ENCODE data around the gene AGPAT1.

AGPAT1 gene

DNA sequence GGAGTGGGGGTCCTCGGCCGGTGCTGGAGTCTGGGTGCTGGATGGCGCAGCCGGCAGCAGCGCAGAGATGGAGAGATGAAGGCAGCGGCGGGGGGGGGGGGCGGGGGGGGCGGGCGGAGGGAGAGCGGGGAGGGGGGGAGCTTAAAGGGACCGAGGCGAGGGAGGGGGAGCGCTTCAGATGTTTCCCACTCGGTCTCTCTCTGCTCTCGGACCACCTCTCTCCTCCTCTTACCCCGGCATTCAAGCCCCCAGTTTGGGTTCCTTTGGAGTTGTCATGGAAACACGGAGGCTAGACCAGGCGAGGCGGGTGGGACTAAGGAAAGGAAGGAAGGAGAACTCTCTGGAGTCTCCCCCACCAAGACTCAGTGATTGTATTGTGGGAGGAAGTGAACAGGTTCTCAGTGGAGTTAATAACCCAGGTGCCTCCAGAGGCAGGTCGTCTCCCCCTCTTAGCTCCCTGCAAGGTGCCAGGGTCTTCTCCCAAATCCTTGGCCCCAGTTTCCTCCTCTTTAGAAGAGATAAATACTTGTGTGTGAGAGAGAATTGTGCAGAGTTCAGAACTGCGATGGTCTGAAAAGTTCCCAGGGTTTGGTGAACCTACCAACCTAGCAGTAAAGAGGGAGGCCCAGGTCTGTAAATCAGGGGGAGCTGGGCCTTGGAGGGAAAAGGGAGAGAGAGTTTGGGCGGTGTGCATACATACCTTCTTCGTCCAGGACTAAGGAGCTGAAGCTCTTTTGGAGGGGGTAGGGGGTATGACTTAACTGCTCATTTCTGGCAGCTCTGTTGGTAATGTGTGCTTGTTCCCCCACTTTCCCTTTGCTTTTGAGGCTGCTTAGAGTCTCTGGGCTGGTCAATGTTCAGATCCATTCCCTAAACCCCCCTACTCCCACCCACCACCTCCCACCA, 23.8 kb downstream of the AGPAT1 start, which contains the start of gene PRRT1:
PRRT1 (minus strand) TSS at position 77 of the 906 bp plus-strand sequence. CDS start 112 bp downstream, outside the sequence.
- TF ChIP-seq, protein P1, sequence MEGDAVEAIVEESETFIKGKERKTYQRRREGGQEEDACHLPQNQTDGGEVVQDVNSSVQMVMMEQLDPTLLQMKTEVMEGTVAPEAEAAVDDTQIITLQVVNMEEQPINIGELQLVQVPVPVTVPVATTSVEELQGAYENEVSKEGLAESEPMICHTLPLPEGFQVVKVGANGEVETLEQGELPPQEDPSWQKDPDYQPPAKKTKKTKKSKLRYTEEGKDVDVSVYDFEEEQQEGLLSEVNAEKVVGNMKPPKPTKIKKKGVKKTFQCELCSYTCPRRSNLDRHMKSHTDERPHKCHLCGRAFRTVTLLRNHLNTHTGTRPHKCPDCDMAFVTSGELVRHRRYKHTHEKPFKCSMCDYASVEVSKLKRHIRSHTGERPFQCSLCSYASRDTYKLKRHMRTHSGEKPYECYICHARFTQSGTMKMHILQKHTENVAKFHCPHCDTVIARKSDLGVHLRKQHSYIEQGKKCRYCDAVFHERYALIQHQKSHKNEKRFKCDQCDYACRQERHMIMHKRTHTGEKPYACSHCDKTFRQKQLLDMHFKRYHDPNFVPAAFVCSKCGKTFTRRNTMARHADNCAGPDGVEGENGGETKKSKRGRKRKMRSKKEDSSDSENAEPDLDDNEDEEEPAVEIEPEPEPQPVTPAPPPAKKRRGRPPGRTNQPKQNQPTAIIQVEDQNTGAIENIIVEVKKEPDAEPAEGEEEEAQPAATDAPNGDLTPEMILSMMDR (IDR thresholded peaks at IDR 0.05; ENCODE audit: insufficient read depth, low read length, poor library complexity, severe bottlenecking), result no peak
- TF ChIP-seq EZH2phosphoT487 (conservative IDR thresholded peaks at IDR 0.05; ENCODE audit: low read length), result no peak
- no peak within 1 kb of the TSS for H3K4me2 ChIP-seq (ENCODE audit: low read depth, low read length, poor library complexity, severe bottlenecking)
- no peak within 1 kb of the TSS for H2AFZ ChIP-seq (ENCODE audit: low read depth, low read length, severe bottlenecking)
- H3K4me3 ChIP-seq (ENCODE audit: insufficient read depth, low read length, poor library complexity, severe bottlenecking), result no peak within 1 kb of the TSS
- no peaks in the 10 kb centered on the region for H4K20me1 ChIP-seq (ENCODE audit: low read depth, low read length)
- H3F3A ChIP-seq (ENCODE audit: insufficient read depth), result peaks cover 8% of the 10 kb centered on the region; the same call in 1 of the 2 replicates
- H3K9me2 ChIP-seq (replicated peaks; ENCODE audit: insufficient read depth, low read length), result no peaks in the 10 kb centered on the region
- H3K27ac ChIP-seq (ENCODE audit: low read depth, low read length), result no peak within 1 kb of the TSS
- H3K9ac ChIP-seq (ENCODE audit: low read length), result no peak within 1 kb of the TSS
- no peaks in the 10 kb centered on the region for H3K36me3 ChIP-seq (ENCODE audit: low read length)
- no peaks in the 10 kb centered on the region for H3K9me3 ChIP-seq (ENCODE audit: insufficient read depth, low read length)
- H3K79me2 ChIP-seq (ENCODE audit: insufficient read depth, low read length), result no peaks in the 10 kb centered on the region
- H3K27me3 ChIP-seq (ENCODE audit: low read length), result no peaks in the 10 kb centered on the region

DNA sequence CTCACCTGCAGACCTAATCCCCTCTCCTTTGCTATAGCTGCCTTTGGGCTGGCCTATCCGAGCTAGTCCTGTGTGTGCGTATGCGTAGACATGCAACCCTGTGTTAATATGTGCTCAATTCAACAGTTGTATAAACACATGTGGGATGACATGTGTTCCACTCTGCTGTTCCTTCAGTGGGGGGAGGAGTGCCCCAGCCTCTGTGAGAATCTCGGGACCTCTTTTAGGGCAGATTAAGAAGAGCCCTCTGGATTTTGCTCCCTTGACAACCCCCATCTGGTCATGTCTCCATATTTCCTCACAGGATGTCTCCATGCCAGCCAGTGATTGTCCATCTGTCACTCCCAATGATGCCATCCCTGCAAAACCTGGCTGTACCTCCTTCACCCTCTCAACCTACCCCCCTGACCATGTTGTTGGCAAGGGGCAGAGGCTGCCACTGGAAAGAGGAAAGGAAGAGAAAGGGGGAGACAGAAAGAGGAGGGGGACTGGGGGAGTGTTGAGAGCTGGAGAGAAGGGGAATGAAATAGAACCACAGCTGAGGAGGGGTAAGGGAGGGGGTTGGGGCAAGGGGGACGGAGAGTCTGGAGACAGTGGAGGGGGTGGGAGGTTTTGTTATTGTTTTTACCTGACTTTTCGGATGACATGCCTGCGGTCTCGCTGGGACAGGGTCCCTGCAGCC, 24.6 kb downstream of the AGPAT1 start:
- Histone ChIP-seq H4K20me1 (ENCODE audit: low read depth, low read length) (no peaks in the 10 kb centered on the region), H3K9ac (ENCODE audit: low read length) (no peak overlapping the region), H3K4me2 (ENCODE audit: low read depth, low read length, poor library complexity, severe bottlenecking) (no peak overlapping the region), H2AFZ (ENCODE audit: low read depth, low read length, severe bottlenecking) (no peak overlapping the region), H3K9me3 (ENCODE audit: insufficient read depth, low read length) (no peaks in the 10 kb centered on the region), H3K27me3 (ENCODE audit: low read length) (no peaks in the 10 kb centered on the region), H3K27ac (ENCODE audit: low read depth, low read length) (no peak overlapping the region), H3K36me3 (ENCODE audit: low read length) (no peaks in the 10 kb centered on the region), H3K9me2 (replicated peaks; ENCODE audit: insufficient read depth, low read length) (no peaks in the 10 kb centered on the region), H3K79me2 (ENCODE audit: insufficient read depth, low read length) (no peaks in the 10 kb centered on the region), H3K4me3 (ENCODE audit: insufficient read depth, low read length, poor library complexity, severe bottlenecking) (no peak overlapping the region), H3F3A (ENCODE audit: insufficient read depth) (peaks cover 8% of the 10 kb centered on the region; the same call in 1 of the 2 replicates)
- TF ChIP-seq EZH2phosphoT487 (conservative IDR thresholded peaks at IDR 0.05; ENCODE audit: low read length), result no peak
- TF ChIP-seq, protein P1 (IDR thresholded peaks at IDR 0.05; ENCODE audit: insufficient read depth, low read length, poor library complexity, severe bottlenecking), result no peak

DNA sequence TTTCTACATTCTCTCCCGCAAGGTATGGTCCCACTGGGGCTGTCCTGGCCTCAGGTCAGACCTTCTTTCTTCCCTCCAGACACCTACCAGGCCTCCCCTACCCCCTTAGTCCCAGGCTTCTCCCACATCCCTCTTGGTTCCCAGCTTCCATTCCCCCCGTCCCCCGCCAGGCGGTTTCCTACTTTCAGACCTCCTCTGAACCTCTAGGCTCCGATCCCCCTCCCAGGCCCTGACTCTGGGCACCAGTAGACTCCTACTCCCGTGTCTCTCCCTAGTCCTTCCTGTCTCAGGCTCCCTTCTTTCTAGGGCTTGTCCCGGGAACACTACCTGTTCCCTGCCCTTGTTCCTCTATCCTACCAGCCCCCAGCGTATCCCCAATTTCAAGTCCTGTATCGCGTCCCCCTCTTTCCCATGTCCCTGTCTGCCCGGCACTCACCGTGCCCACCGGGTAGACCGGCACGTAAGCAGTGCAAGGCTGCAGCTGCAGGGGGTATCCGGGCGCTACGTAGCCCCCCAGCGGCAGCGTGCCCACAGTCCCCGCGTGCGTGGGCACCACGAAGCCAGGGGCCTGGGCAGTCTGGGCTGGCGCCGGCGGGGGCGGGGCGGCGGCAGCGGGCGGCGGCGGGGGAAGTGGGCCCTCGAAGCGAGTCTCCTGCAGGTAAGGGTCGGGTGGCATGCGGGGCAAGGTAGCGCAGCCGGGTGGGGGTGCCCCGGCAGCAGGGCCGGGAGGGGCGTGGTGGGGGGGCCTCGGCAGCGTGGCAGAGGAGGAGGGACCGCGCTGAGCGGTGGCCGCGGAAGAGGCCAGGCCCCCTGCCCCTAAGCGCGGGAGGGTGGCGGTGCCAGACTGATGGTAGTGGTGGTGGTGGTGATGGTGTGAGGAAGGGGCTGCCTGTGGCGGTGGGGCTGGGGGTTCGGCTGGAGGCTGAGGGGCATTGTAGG, 25.7 kb downstream of the AGPAT1 start:
- TF ChIP-seq, protein P1 (IDR thresholded peaks at IDR 0.05; ENCODE audit: insufficient read depth, low read length, poor library complexity, severe bottlenecking), result no peak
- H3K27me3 ChIP-seq (ENCODE audit: low read length), result no peaks in the 10 kb centered on the region
- no peak overlapping the region for H3K4me3 ChIP-seq (ENCODE audit: insufficient read depth, low read length, poor library complexity, severe bottlenecking)
- H4K20me1 ChIP-seq (ENCODE audit: low read depth, low read length), result no peaks in the 10 kb centered on the region
- no peaks in the 10 kb centered on the region for H3K9me2 ChIP-seq (replicated peaks; ENCODE audit: insufficient read depth, low read length)
- H3K4me2 ChIP-seq (ENCODE audit: low read depth, low read length, poor library complexity, severe bottlenecking), result no peak overlapping the region
- H3F3A ChIP-seq (ENCODE audit: insufficient read depth), result peaks cover 8% of the 10 kb centered on the region; the same call in 1 of the 2 replicates
- no peak overlapping the region for H3K27ac ChIP-seq (ENCODE audit: low read depth, low read length)
- H3K9ac ChIP-seq (ENCODE audit: low read length), result no peak overlapping the region
- H3K79me2 ChIP-seq (ENCODE audit: insufficient read depth, low read length), result no peaks in the 10 kb centered on the region
- H3K9me3 ChIP-seq (ENCODE audit: insufficient read depth, low read length), result no peaks in the 10 kb centered on the region
- no peak overlapping the region for H2AFZ ChIP-seq (ENCODE audit: low read depth, low read length, severe bottlenecking)
- H3K36me3 ChIP-seq (ENCODE audit: low read length), result no peaks in the 10 kb centered on the region
